ENCODE measurements around the gene OSBPL1A. TPM values are rescaled to one million over a fixed set of nuclear protein-coding genes. Genes with fewer than 3 reads are reported as not detected.
"Not testable (repeated sequence)": the region's sequence is repeated elsewhere in the genome, so short reads cannot be mapped to it uniquely, and the experiment has no call there.

OSBPL1A gene
- total RNA-seq, 1 experiment from 2014 or later = 32.8 TPM

- no peak for DNase-seq (ENCODE audit: low spot score)
These were observed 210.6 kb downstream of the OSBPL1A start for GRCh38 chr18:24187049-24187448.

DNA sequence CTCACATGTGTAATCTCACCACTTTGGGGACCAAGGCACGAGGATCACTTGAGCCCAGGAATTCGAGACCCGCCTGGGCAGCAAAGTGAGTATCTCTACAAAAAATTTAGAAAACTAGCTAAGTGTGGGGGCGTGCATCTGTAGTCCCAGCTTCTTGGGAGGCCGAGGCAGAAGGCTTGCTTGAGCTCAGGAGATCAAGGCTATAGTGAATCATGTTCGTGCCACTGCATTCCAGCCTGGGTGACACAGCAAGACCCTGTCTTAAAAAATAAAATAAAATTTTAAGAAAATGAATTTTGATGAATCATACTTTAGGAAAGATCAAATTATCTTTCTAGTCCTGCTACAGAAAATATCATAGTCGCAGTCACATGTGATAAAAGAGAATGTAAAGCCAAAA lies 211.8 kb downstream of the OSBPL1A start:
- DNase-seq (ENCODE audit: low spot score) = no peak

- DNase-seq (ENCODE audit: low spot score) = no peak
These were observed 215.8 kb downstream of the OSBPL1A start for GRCh38 chr18:24181806-24182205.

GRCh38 chr18:24180048-24180447 lies 217.6 kb downstream of the OSBPL1A start:
- DNase-seq (ENCODE audit: low spot score) = no peak

DNA sequence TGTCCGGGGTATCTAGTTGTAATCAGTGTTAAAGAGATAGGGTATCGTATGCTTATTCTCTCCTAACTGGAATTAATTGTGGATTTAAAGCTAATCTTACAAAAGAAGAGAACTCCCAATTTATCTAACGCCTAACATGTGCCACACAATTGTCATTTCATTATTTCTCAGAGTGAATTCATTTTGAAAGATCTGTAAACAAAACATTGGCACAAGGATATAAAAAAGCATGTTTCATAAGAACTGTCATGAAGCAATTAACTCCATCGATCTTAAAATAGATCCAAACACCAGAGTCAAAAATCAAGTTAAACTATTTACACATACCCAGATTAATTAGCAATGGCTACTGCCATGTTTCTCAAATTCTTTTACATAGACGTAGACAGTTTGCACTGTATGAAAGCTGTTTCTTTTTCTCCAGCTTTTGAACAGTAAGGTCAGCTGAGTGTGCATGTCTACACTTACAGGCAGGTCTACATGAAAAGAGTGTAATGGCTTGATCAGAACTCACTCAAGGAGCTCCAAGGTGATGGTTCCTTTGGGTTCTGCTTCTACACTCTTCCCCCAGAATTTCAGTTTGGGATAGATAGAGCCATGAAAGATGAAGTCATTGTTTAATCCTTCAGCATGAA lies 220.0 kb downstream of the OSBPL1A start:
- no peak for DNase-seq (ENCODE audit: low spot score)

DNA sequence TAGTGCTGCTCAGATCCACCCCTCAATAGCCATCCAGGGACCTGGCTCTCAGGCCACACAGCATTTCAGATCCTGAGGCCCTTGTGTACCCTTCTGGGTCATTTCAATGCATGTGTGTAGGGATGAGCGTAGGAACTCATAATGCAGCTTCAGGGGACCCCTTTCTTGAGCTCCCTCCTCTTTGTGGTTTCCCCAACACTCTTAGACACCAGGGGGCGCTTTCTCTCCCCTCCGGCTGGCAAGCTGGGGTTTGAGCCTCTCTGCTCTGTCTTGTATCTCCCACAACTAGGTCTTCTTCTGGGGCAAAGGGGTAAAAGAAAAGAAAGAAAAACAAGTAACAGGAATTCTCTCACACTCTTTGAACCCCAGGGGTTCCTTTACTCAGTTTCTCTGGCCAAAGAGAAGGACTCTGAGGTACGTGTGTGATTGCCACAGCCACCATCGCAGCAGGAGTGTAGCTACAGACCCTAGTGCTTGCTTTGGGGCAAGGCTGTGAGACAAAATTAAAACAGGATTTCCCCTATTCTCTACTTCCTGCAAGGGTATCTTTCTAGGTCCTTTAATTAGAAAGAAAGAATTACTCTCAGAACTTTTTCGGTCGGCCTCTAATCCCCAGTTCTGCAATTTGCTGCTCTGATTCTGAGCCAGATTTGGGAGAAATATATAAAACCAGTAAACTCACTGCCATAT lies 220.8 kb downstream of the OSBPL1A start:
- peak; percentile 21 for DNase-seq (ENCODE audit: low spot score)

DNA sequence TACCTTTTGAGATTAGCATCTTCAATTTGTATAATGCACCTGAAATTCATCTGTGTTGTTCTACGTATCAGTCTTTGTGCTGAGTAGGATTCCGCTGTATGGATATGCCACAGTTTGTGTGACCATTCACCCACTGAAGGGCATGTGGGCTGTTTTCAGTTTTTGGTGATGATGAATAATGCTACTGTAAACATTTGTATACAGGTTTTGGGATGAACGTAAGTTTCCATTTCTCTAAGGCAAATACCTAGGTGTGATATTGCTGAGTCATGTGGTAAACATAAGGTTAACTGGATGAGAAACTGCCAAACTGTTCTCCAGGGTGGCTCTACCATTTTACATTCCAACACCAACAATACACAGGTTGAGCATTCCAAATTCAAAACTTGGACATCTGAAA lies 223.6 kb downstream of the OSBPL1A start:
- no peak for DNase-seq (ENCODE audit: low spot score)

DNA sequence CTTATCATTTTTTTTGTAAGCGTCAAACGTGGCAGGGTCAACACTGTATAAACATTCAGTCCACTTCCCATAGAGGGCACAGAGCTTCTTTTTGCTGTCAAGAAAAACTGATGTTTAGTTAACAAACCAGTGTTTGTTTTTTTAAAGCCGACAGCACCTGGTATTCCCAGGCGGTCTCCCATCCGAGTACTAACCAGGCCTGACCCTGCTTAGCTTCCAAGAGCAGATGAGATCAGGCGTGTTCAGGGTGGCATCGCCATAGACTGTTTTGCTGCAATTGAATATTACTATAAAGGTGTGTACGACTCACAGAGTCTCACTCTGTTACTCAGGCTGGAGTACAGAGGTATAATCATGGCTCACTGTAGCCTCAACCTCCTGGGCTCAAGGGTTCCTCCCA lies 227.3 kb downstream of the OSBPL1A start:
- DNase-seq (ENCODE audit: low spot score) = no peak

DNA sequence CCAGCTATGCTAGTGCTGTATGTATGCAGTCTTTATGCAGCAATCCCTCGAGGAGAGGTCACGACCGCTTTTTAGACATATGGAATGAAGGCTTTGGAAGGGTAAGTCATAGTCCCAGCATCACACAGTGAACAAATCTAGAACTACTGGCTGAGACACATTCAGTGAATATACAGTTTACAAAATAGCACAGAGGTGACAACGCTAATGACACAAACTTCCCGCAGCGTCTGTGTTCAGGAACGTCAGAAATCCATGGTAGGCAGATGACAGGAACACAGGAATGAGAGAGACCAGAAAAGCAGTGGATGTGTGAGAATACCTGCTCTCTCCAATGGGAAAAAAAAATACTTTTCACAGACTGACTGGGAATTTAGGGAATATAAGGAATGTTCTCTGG lies 229.1 kb downstream of the OSBPL1A start:
- no peak for DNase-seq (ENCODE audit: low spot score)

GRCh38 chr18:24161304-24161703 lies 236.3 kb downstream of the OSBPL1A start:
- no peak for DNase-seq (ENCODE audit: low spot score)

GRCh38 chr18:24160086-24160485 lies 237.5 kb downstream of the OSBPL1A start:
- no peak for DNase-seq (ENCODE audit: low spot score)

- DNase-seq (ENCODE audit: low spot score) = no peak
These were observed 239.8 kb downstream of the OSBPL1A start for GRCh38 chr18:24157855-24158254.

DNA sequence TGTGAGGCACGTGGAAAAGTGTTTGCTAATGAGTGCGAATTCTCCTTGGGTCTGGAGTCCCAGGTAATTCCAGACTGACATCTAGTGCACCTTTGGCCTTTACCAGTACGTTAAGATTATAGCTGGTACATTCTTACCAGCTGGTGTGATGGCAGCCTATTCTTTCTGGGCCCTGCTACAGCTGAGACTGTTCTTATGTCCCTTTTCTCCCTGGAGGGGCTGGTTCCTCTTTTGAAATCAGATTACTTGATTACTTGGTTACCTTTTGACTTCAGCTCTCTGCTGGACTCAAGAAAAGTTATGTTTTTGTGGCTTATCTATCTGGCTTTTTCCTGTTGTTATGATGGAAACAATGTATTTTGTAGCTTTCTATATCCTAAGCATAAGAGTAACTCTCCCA lies 244.2 kb downstream of the OSBPL1A start:
- DNase-seq (ENCODE audit: low spot score) = no peak

GRCh38 chr18:24149591-24149990 lies 248.0 kb downstream of the OSBPL1A start:
- not testable (repeated sequence) for DNase-seq (ENCODE audit: low spot score)

GRCh38 chr18:24142376-24142775 lies 255.2 kb downstream of the OSBPL1A start:
- no peak for DNase-seq (ENCODE audit: low spot score)

- no peak for DNase-seq (ENCODE audit: low spot score)
These were observed 256.9 kb downstream of the OSBPL1A start for GRCh38 chr18:24140697-24141096.

- DNase-seq (ENCODE audit: low spot score) = no peak
These were observed 258.6 kb downstream of the OSBPL1A start, which contains the start of gene CABYR for GRCh38 chr18:24138789-24139616. CABYR (plus strand) TSS chr18:24139062; CDS start chr18:24143115, 4,053 bp downstream.

GRCh38 chr18:24138409-24138788 lies 259.2 kb downstream of the OSBPL1A start:
- no peak for DNase-seq (ENCODE audit: low spot score)

DNA sequence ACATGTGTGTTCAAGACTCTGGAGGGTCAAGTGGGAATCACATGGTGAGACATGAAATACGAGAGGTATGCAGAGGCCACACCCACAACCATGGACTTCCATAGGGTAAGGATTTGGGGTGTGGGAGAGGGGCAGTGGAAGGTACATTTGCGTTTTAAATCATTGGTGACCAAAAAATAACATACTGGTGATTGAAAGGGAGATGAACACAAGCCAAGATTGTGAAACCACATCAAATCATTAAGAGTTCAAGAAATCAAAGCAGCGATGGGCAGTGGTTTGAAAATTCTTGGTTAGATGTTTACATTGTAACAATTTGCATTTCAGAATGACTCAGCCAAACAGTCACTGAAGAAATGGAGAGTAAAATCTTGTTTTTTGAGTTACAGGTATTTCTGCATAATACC lies 260.7 kb downstream of the OSBPL1A start:
- DNase-seq (ENCODE audit: low spot score) = peak; percentile 62

DNA sequence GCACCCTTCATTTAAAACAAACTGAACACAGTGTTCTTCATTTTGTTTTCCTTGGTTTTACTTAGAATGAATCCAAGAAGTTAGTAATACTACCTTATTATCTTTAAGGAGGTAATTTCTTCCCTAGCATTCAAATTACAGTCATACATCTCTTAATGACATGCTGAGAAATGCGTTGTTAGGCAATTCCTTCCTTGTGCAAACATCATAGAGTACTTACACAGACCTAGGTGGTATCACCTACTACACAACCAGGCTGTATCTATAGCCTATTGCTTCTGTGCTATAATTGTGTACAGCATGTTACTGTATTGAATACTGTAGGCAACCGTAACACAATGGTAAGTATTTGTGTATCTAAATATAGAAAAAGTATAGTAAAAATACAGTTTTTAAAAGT lies 267.1 kb downstream of the OSBPL1A start:
- DNase-seq (ENCODE audit: low spot score) = no peak

DNA sequence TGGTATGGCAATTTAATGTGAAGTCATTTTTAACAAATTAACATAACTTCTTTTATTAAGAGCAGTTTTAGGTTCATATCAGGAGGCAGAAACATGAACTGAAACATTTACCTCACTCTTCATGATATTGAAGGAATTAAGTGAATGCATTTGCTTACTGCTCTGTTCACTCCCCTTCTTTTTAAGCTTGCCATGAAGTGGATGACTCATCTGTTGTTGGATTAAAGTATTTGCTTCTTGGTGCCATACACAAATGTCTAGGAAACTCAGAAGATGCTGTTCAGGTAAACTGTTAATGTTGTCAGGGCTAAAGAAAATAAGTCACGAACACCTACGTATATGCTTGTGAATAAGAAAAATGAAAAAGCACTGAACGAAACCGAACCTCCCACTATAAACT lies 268.9 kb downstream of the OSBPL1A start:
- DNase-seq (ENCODE audit: low spot score) = no peak

DNA sequence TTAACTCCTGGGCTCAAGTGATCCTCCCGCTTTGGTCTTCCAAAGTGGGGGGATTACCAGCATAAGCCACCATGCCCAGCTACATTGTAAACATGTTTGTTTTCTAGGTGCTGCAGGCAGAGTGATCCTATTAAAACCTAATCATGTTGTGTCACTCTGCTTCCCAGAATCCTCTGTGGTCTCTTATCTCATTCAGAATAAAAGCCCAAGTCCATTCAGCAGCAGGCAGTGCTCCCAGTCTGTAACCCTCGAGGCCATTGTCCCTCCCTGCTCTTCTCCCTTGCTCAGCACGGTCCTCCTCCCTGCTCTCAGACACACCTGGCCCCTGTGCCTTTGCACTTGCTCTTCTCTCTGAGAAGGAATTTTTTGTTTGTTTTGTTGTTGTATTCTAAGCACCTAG lies 269.9 kb downstream of the OSBPL1A start:
- no peak for DNase-seq (ENCODE audit: low spot score)
